ENCODE results near the gene MYO3B. TPM values are rescaled to one million over a fixed set of nuclear protein-coding genes. Genes with fewer than 3 reads are reported as not detected.

MYO3B gene
- total RNA-seq, 1 donor from 2014 or later: not detected

GRCh38 chr2:170587117-170587516 is 409.2 kb downstream of the MYO3B start:
- H3K27me3 Mint-ChIP-seq (ENCODE audit: low read depth): peaks cover 5% of the 10 kb centered on the region
- H3K9me3 Mint-ChIP-seq (ENCODE audit: low read depth): no peaks in the 10 kb centered on the region

GRCh38 chr2:170587922-170588321 is 410.0 kb downstream of the MYO3B start:
- no peaks in the 10 kb centered on the region for H3K4me1 Mint-ChIP-seq (ENCODE audit: low read depth)
- DNase-seq (ENCODE audit: low spot score): no peak
- H3K27ac Mint-ChIP-seq (ENCODE audit: unreplicated experiment): no peak overlapping the region
- no peak overlapping the region for H3K4me3 Mint-ChIP-seq (ENCODE audit: unreplicated experiment)
- no peaks in the 10 kb centered on the region for H3K9me3 Mint-ChIP-seq (ENCODE audit: low read depth)
- no peak for TF ChIP-seq CTCF (IDR thresholded peaks at IDR 0.05)
- peaks cover 5% of the 10 kb centered on the region for H3K27me3 Mint-ChIP-seq (ENCODE audit: low read depth)
- no peaks in the 10 kb centered on the region for H3K36me3 Mint-ChIP-seq (ENCODE audit: low read depth)

More at GRCh38 chr2:170587117-170587516, 409.2 kb downstream of the MYO3B start:
- DNase-seq (ENCODE audit: low spot score): no peak
- TF ChIP-seq CTCF (IDR thresholded peaks at IDR 0.05): no peak
- Mint-ChIP-seq H3K36me3 (ENCODE audit: low read depth) (no peaks in the 10 kb centered on the region), H3K4me1 (ENCODE audit: low read depth) (no peaks in the 10 kb centered on the region), H3K27ac (ENCODE audit: unreplicated experiment) (no peak overlapping the region), H3K4me3 (ENCODE audit: unreplicated experiment) (no peak overlapping the region)

DNA sequence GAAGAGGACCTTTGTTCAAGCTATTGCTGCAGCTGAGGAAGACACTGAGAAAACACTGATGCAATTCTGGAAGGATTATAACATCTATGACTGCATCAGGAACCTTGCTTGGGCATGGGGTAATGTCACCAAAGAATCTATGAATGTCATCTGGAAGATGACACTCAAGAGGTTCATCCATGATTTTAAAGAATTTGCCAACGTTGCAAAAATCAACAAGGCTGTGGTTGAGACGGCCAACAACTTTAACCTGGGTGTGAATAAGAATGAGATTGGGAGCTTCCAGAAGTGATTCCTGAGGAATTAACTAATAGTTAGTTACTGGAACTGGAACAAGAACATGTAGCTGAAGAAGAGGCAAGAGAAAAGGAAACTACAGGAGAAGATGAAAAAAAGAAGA is 410.8 kb downstream of the MYO3B start:
- Mint-ChIP-seq H3K36me3 (ENCODE audit: low read depth) (no peaks in the 10 kb centered on the region), H3K9me3 (ENCODE audit: low read depth) (no peaks in the 10 kb centered on the region), H3K27ac (ENCODE audit: unreplicated experiment) (no peak overlapping the region), H3K4me3 (ENCODE audit: unreplicated experiment) (no peak overlapping the region), H3K4me1 (ENCODE audit: low read depth) (no peaks in the 10 kb centered on the region), H3K27me3 (ENCODE audit: low read depth) (peaks cover 5% of the 10 kb centered on the region)
- TF ChIP-seq CTCF (IDR thresholded peaks at IDR 0.05): no peak
- DNase-seq (ENCODE audit: low spot score): no peak

DNA sequence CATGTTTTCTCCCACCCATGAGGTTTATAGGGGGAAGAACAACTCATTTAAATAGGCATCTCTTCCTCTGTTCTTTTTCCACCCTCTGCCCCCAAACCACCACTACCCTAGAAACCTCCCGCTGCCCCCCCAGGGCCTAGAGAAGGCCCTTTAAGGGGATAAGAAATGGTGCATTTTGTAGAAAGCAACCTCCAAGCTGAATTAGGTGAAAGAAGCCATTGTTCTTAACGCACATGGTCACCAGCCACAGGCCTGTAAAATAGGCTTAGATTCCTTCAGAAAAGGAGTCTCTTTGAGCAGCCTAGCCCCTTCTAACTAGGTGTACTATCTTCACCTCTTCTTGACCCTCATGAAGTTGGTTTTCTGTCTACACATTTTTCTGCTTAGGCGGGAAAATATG is 418.6 kb downstream of the MYO3B start:
- H3K9me3 Mint-ChIP-seq (ENCODE audit: low read depth): no peaks in the 10 kb centered on the region
- H3K4me3 Mint-ChIP-seq (ENCODE audit: unreplicated experiment): no peak overlapping the region
- TF ChIP-seq CTCF (IDR thresholded peaks at IDR 0.05): no peak
- peaks cover 9% of the 10 kb centered on the region for H3K27me3 Mint-ChIP-seq (ENCODE audit: low read depth)
- H3K4me1 Mint-ChIP-seq (ENCODE audit: low read depth): no peaks in the 10 kb centered on the region
- no peak overlapping the region for H3K27ac Mint-ChIP-seq (ENCODE audit: unreplicated experiment)
- no peak for DNase-seq (ENCODE audit: low spot score)
- H3K36me3 Mint-ChIP-seq (ENCODE audit: low read depth): no peaks in the 10 kb centered on the region

- no peaks in the 10 kb centered on the region for H3K9me3 Mint-ChIP-seq (ENCODE audit: low read depth)
Observed at GRCh38 chr2:170598067-170598395, 420.1 kb downstream of the MYO3B start.

More at GRCh38 chr2:170598067-170598395, 420.1 kb downstream of the MYO3B start:
- no peak overlapping the region for H3K27ac Mint-ChIP-seq (ENCODE audit: unreplicated experiment)
- H3K4me1 Mint-ChIP-seq (ENCODE audit: low read depth): no peaks in the 10 kb centered on the region
- H3K36me3 Mint-ChIP-seq (ENCODE audit: low read depth): no peaks in the 10 kb centered on the region
- no peak for TF ChIP-seq CTCF (IDR thresholded peaks at IDR 0.05)
- no peak overlapping the region for H3K4me3 Mint-ChIP-seq (ENCODE audit: unreplicated experiment)
- H3K27me3 Mint-ChIP-seq (ENCODE audit: low read depth): peaks cover 9% of the 10 kb centered on the region
- no peak for DNase-seq (ENCODE audit: low spot score)

Data from chondrocyte (in vitro differentiated cells).